K562 (cell line): ENCODE data around the gene OSBPL1A.

Experiments
- BDP1 ChIP-seq: IDR thresholded peaks from 3 replicates; pipeline ENCODE4 v1.6.1; 2011; ENCODE audit not compliant: insufficient read length, insufficient read depth
- CEBPB ChIP-seq: fragments of 450-650 bp; IDR thresholded peaks from 2 replicates; pipeline ENCODE4 v1.6.1; 2016; ENCODE audit warnings: missing genetic modification characterization, missing compliant biosample characterization
- HMGN3 ChIP-seq: IDR thresholded peaks from 2 replicates; pipeline ENCODE4 v1.6.1; 2011; ENCODE audit warnings: borderline replicate concordance, low read depth, mild to moderate bottlenecking, mixed read lengths, low read length; ENCODE audit not compliant: insufficient read length; ENCODE audit errors: extremely low read depth
- SMARCA4 ChIP-seq: fragments of 450-650 bp; IDR thresholded peaks from 2 replicates; pipeline ENCODE4 v1.6.1; 2016

DNA sequence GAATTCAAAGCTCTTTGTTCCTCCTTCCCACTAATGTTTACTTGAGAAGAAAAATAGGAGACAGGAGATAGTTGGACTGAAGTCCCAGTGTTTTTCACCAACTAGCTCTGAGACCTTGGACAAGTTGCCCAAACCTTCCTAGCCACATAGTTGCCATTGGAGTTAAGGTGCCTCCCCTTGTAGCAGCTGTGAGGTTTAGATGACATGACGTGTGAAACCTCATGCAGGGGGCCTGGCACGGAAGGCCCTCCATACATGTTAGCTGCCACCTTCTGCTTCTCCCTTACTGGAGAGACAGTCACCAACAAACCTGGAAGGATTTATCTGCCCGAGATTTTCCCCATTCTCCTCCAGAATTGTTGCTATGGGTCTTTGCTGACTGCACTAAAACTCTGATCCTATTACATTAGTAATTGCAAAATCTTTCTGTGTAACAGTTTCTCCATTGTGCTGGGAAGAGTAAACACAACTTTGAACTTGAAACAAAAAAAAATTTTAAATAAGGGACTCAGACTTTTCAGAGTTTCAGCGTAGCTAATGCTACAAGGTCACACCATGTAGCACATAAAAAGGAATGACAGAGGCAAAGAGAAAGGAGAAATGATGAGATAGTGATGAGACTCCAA lies 282.6 kb downstream of the OSBPL1A start:
- no peak for TF ChIP-seq BDP1
- no peak for TF ChIP-seq HMGN3
- TF ChIP-seq SMARCA4, result no peak
- TF ChIP-seq CEBPB (tag), result no peak
